SU-DHL-6 (cell line): ENCODE measurements around the gene RINT1.

Source experiments
- EZH2phosphoT487 ChIP-seq: fragments of 200-600 bp; sonication (generic), shearing (Covaris generic); conservative IDR thresholded peaks from 2 replicates; pipeline ENCODE4 v1.6.1; 2018; ENCODE audit warnings: mild to moderate bottlenecking, antibody characterized with exemption, low read length, moderate library complexity, mixed read lengths
- TF ChIP-seq, protein P1 (sequence below): fragments of 200-600 bp; sonication (generic); IDR thresholded peaks from one replicate; pipeline ENCODE4 v1.5.1; 2017; ENCODE audit warnings: antibody characterized with exemption, mild to moderate bottlenecking, low read length, moderate library complexity; ENCODE audit not compliant: insufficient read depth, poor library complexity, severe bottlenecking

DNA sequence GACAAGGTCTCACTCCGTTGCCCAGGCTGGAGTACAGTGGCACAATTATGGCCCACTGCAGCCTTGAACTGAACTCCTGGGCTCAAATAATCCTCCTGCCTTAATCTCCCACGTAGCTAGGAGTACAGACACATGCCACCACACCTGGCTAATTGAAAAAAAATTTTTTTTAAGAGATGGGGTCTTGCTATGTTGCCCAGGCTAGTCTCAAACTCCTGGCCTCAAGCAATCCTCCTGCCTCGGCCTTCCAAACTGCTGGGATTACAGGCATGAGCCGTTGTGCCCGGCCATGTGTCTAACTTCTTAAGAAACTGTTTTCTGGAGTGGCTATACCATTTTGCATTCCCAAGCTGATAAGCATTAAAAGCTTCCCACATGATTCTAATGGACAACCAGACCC lies 58.8 kb downstream of the RINT1 start:
- TF ChIP-seq, protein P1, sequence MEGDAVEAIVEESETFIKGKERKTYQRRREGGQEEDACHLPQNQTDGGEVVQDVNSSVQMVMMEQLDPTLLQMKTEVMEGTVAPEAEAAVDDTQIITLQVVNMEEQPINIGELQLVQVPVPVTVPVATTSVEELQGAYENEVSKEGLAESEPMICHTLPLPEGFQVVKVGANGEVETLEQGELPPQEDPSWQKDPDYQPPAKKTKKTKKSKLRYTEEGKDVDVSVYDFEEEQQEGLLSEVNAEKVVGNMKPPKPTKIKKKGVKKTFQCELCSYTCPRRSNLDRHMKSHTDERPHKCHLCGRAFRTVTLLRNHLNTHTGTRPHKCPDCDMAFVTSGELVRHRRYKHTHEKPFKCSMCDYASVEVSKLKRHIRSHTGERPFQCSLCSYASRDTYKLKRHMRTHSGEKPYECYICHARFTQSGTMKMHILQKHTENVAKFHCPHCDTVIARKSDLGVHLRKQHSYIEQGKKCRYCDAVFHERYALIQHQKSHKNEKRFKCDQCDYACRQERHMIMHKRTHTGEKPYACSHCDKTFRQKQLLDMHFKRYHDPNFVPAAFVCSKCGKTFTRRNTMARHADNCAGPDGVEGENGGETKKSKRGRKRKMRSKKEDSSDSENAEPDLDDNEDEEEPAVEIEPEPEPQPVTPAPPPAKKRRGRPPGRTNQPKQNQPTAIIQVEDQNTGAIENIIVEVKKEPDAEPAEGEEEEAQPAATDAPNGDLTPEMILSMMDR, result no peak
- no peak for TF ChIP-seq EZH2phosphoT487
